Stimulated activated CD8-positive, alpha-beta memory T cell treated with anti-CD3 and anti-CD28 coated beads, Interleukin-4, amount 100 ng/mL, for 1 hour (primary cell): ENCODE data around the gene HDGF.

Source experiments
- DNase-seq, 2 donors: peaks; one replicate each; pipeline ENCODE4 v3.0.0-alpha.2; 2020; ENCODE audit warnings: low read depth in 2 of 2, low spot score in 1 of 2

The HDGF gene

DNA sequence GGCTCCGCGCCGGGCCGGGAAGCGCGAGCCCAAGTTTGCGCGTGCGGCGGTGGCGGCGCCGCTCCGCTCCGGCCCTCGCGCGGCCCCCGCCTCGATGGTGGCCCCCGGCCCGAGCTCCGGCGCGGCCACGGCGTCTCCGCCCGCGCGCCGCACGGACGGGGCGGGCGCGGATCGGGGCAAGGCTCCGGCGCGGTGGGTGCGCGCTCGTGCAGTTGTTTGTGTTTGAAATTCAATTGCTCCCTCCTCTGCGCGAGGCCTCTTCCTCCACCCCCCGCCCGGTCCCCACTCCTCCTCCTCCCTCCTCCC is at the start of gene HDGF:
Gene HDGF (minus strand): TSS at position 225 of the 306 bp plus-strand sequence. CDS start 246 bp downstream, outside the sequence.
- DNase-seq: no peak

DNA sequence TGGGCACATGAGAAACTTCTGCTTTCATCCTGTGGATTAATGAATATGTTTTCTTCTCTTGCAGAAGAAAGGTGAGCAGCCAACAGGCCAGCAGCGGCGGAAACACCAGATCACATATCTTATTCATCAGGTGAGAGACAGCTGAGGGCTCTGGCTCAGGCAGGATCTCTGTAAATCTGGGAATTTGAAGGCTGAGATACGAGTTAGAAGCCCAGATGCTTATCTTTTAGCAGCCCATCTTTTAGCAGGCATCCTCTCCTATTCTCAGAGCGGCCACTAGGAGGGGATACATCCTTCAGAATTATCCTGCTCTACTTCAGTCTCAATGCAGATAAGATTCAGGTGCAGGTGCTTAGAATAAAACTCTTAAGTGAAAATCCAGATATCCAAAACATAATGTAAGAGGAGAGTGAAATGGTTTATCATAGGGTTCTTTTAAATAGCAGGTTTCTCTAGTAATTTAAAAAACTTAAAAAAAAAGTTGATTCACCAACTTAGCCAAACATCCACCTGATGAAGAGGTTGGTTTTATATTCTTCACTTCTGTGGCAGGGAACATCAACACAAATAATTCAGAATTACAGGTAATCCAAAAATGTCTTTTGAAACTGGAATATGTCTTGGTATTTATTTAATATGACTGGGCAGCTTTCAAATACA is 45.9 kb upstream of the HDGF start:
- DNase-seq: no peak

DNA sequence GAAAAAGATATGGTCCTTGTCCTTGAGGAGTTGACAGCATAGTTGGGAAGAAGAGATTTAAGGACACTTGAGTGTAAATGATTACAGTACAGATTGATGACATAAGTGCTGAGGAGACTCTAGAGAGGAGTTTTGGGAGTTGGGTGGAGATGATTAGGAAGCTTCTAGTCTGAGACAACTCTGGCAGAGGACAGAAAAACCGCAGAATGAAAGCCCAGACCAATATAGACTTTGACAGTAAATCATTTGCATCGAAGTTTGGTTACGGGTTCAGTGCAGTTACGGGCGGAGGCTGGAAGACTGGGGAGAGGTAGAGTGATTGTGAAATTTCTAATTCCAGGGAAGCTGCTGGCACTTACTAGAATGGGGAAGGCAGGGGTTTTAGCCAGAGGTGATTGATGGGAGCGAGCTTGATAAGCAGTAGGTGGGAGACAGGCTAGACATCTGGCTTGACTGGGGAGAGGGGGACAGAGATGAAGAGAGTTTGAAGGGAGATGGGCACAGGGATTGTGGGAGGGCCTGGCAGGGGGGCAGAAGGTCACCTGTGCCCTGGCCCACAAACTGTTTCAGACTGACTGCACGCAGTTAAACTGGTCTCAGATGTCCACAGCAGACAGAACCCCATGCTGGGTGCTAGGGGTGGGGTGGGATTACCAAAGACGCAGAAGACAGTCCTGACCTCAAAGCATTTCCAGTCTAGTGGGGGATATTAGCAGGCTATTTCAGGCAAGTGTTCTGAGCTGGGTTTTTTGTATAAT is 45.0 kb upstream of the HDGF start:
- DNase-seq: no peak

DNA sequence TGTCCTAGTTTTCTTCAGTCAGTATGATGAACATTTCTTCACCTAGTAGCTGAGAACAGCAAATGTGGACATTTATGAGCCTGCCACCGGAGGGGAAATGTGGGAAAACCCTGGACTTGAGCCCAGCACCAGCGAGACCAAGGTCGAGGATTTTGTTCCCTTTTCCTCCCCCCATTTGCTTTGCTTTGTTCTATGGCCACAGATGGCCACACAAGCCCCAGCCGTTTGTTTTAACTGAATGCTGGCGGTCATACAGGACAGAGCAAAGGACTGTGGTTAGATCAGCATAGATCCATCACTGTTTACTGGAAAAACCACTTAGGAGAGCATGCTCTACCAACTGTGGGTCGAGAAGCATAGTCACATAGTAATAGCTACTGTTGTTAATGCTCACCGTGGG is 44.3 kb upstream of the HDGF start:
- DNase-seq: no peak

DNA sequence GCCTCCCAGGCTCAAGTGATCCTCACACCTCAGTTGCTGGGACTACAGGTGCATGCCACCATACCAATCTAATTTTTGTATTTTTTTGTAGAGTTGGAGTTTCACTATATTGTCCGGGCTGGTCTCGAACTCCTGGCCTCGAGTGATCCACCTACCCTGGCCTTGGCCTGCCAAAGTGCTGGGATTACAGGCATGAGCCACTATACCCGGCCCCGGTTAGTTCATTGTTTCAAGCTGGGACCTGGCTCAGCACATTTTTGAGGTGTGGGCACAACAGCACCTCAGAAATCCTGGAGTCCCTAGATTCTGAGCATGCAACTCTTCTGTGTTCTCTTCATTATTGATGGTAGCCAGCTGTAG is 43.9 kb upstream of the HDGF start:
- DNase-seq: no peak

DNA sequence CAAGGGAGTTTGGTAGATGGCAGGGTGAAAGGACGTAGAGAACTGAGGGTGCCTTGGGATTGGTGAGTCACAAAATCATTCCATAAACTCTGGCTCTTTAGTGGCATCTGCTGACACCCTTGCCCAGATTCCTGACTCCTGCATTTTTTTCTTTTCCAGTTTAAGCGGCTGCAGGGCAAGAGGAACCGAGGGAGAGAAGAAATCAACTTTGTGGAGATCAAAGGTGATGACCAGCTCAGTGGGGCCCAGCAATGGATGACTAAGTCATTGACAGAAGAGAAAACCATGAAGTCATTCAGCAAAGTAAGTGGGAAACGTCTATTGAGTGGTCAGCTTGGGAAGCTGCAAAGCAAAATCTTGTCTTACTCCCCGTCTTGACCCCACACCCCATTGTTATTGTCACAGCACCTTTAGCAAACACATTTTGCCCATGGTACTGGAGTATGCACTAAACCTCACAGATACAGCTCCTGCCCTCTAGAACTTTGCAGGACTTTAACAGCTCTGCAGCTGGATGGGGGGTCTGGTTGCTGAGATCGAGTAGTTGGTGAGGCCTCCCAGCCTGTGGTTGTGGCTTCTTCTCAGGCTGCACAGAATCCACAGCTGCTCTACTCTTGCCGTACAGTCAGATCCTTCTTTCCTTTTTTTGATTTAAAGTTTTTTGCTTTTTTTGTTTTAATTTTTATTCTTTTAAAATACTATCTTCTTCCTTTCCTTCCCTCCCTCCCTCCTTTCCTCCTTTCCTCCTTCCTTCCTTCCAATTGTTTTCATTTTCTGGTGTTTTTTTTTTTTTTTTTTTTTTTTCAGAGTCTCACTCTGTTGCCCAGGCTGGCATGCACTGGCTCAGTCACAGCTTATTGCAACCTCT is 43.3 kb upstream of the HDGF start:
- DNase-seq: no peak

DNA sequence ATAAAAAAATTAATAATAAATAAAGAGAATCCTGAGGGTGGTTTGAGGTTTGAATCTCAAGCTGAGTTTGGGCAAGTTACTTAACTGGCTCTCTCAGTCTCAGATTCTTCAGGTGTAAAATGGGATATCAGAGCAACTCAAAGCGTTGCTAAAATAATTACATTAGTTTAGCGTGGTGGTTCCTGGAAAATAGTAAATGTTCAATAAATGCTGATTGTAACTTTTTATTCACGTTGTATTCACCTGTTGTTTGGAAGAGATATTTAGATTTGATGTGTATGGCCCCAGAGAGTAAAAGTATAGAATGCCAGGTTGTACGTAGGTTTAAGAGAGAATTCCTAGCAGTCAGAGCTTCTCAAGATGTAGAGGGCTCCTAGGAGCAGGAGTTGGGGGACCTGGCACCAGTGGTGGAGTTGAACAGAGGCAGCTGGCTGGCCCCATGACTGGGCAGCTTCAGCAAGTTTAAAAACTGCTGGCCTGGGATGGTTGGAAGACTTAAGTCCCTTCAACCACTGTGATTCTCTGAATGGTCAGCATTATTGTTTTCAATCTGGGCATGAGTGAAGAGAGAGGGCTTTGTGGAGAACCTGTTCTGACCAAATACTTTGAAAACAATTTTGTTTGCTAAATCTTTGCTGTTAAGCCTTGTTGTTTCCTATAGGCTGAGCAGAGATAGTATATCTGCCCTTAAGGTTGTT is 38.3 kb upstream of the HDGF start:
- no peak for DNase-seq

DNA sequence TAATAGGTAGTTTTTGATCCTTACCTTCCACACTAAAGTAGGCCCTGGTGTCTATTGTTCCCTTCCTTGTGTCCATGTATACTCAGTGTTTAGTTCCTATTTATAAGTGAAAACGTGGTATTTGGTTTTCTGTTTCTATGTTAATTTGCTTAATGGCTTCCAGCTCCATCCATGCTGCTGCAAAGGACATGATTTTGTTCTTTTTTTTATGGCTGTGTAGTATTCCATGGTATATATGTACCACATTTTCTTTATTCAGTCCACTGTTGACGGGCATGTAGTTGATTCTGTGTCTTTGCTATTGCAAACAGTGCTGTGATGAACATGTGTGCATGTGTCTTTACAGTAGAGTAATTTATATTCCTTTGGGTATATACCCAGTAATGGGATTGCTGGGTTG is 36.7 kb upstream of the HDGF start:
- no peak for DNase-seq

DNA sequence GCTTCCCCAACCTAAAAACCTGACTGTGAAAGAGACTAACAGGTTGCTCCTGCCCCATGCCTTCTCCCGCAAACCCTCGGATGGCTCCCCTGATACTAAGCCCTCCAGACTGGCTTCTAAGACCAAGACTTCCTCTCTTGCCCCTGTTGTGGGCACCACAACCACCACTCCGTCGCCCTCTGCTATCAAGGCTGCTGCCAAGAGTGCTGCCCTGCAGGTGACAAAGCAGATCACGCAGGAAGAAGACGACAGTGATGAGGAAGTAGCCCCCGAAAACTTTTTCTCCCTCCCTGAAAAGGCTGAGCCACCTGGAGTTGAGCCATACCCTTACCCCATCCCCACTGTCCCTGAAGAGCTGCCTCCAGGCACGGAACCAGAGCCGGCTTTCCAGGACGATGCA is 35.2 kb upstream of the HDGF start:
- no peak for DNase-seq

DNA sequence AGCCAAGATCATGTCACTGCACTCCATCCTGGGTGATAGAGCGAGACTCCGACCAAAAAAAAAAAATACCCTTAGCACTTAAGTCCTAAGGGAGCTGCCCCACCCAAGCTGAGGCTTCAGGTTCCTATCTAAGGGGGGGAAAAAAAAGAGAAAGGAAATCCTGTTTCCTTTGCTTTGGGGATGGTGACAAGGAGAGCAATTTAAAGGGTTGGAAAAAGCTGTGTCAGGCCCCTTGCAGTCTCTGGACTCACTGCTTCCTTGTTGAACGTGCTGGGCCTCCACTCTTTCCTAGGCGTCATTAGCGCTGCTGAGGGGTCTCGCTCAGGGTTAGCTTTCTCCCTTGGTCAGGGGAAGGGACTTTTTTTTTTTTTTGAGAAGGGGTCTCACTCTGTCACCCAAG is 34.0 kb upstream of the HDGF start:
- no peak for DNase-seq

DNA sequence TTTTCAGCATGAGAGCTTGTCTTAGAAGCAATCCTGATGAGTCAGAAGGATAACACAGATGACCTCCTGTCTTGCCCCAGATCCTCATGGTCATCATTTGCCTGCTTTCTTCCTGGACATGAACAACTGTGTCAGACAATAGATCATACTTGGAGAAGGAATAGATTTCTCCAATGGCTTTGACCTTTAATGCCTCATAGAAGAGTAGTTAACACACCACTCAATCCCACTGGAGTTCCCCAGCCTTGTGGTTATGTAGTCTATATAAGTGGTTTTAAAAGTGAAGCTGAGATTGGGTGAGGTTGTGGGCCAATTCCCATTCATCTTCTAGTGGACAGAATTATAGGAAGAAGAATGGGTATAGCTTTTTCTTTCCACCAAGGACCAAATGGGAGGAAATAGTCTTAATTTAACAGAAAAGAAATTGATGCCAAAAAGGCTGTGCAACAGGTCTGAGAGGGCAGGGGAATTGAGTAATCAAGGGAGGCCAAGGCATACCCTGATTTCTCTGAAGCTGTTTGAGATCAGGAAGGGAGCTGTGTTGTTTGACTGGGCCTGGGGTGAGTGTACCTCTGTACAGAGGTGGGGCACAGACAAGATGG is 30.2 kb upstream of the HDGF start:
- DNase-seq: no peak

DNA sequence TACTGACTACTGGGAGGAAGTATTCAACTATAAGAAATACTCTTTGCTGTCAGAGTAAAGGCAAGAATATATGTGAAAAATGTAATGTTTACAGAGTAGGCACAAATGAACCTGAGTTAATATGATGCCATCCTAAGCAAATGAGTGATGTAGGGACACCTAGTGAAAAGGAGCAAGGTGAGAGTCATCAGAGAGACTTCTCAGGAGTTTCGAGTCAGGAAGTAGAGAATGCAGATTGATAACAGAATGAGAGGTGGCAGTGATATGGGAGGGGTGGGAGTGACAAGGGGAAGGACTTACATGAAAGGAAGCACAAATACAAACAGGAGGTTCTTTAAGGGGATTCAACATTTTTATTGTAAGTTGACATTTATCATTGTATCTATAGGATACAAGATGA is 26.1 kb upstream of the HDGF start:
- DNase-seq: no peak

DNA sequence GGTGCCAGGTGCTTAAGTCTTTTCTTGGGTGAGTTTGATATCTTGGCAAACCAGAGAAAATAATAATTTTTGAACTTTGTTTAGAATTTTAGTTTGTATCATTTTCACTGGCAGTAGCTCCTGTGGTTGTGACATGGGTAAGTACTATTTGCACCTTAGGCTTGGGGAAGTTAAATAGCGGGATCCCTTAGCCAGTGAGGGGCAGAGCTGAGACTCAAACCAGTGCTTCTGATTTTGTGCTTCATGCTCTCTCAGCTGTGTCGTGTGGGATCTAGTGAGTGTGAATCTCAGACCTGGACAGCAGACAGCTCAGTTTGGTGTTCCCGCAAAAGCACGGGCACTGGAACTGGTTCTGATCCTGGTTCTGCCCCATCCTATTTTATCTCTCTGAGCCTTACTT is 25.5 kb upstream of the HDGF start:
- no peak for DNase-seq

DNA sequence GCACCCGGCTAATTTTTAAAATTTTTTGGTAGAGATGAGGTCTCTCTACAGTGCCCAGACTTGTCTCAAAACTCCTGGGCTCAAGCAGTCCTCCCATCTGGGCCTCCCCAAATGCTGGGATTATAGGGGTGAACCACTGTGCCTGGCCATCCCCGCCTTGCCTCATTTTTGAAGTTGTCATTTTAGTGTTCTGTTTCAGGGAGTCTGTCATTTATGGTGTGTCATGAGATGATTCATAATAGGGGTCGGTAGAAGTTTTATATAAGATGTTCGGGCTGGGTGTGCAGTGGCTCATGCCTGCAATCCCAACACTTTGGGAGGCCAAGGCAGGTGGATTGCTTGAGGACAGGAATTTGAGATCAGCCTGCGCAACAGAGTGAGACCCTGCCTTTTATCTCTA is 24.3 kb upstream of the HDGF start:
- DNase-seq: no peak

DNA sequence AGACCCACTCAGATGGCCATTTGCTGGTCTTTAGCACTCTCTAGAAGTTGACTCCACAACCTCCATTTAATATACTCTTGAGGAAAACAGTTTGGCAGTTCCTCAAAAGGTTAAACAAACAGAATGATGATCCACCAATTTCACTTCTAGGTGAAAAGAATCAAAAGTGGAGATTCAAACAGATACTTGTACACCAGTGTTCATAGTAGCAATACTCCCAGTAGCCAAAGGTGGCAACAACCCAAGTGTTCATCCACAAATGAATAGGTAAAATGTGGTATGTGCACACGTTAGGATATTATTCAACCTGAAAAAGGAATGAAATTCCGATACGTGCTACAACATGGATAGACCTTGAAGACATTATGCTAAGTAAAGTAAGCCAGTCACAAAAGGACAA is 22.1 kb upstream of the HDGF start:
- DNase-seq: no peak

DNA sequence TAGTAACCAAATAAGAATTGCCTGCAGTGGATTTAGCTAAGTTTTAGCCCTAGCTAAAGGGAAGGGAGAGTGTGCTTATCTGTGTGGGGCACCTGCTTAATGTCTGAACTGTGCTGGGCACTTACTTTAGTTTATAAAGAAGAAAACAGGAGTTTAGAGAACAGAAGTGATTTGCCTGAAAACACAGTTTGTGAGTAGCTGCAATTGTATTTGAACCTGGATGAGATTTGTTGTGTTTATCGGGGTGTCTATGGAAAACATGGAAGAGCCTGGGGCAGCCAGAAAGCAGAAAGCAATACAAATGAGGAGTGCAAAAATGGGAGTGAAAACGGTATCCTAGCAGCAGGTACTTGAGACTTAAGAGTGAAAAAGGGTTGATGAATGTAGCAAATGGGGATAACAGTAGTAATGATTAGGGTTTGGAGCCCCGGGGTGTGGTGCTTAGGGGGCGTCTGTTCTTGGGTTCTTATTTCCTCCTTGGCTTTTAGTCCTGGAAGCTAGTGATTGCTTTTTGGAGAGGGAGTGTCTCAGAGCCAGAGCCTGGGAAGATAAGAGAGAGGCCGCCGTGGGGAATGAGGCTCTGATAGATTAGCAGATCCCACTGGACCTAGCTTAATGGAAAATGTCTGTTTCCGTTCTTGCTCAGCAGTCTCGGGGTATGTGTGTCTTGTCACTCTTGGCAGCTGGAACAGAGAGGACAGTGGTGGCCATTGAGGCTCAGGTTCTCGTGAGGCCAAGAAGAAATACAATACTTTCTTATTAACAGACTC is 21.4 kb upstream of the HDGF start:
- DNase-seq: no peak

DNA sequence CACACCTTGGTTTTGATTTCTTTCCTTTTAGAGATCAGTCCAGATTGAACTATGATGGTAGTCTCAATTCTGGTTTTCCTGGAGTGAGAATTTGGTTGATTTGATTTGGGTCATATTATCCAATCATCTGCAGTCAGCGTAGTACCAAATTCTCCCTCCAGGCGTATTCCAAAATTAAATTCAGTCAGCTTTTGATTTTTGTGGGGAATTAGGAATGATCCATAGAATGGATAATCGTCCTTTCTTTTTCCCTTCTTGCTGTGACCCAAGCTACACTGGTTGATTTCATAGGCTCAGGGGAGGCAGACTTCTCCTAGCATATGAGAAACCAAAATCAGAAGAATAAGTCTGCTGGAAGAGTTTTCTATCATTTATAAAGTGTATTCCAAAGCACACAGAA is 20.7 kb upstream of the HDGF start:
- DNase-seq: no peak

DNA sequence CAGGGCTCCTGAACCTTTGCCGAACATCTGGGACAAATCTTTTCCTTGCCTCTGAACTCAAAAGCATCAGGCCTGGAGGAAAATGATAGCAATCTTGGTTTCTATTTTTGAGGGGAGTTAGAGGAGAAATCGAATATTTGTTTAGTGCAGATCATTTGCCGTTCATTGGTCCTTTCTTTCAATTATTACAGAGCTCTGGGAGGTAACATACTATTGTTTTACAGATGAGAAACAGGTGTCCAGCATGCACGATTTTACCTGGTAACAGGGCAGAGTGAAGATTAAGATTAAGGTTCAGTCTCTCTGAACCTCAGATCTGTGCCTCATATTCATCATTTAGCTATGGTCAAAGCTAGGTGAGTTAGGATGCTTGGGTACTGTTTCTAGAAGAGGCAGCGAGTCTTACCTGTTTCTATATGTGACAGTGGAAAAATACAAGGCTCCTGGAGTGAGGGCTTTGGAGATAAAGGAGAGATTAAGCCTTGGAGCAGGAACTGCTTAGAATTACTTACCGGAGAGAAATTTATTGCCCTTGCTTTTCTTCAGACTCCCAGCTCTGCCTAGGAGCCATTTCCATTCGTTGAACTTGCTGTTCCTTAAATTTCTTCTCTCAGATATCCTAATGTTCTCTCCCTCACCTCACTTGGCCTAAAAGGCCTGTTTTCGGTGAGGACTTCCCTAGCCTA is 17.3 kb upstream of the HDGF start:
- no peak for DNase-seq

DNA sequence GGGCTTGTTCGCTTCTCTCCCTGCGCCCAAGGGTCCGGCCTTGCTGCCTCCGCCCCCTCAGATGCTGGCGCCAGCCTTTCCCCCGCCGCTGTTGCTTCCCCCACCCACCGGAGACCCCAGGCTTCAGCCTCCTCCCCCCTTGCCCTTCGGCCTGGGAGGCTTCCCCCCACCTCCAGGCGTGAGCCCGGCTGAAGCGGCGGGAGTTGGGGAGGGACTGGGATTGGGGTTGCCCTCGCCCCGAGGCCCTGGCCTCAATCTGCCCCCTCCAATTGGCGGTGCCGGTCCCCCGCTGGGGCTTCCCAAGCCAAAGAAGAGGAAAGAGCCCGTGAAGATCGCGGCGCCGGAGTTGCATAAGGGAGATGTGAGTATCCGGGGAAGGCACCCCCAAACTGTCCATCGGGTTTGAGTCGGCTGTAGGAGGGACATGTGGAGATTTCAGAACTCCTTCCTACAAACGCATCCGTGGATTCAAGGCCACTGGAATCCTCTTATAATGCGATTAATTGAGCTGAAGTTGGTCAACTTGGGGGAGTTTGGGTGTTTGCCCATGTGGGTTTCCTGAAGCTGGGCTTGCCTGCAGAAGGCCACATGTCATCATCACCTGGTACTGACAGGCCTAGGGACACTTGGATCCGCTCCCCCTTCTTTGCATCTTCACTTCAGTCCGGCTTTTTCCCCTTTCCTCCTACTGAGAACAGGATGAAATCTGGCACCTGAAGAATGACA is 16.6 kb upstream of the HDGF start:
- DNase-seq: no peak
